ENCODE measurements around the gene TNP1.

GRCh38 chr2:216885117-216885553 lies 25.3 kb upstream of the TNP1 start:
- TF ChIP-seq ZNF565 (CRISPR knock-in tag; conservative IDR thresholded peaks at IDR 0.05; ENCODE audit: low read depth) (no peak), CSDC2 (CRISPR knock-in tag; IDR thresholded peaks at IDR 0.05) (no peak)

Data from SK-N-SH treated with all-trans-retinoic acid at 6 μM for 48 hours (cell line).